T-helper 2 cell treated with Interferon-gamma antibody and Interleukin-4, amounts not matched to agents 100 ng/mL and 5 ng/mL, for 36 hours (primary cell): ENCODE results near the gene LPIN1. TPM values are rescaled to one million over a fixed set of nuclear protein-coding genes. Genes with fewer than 3 reads are reported as not detected.

Experiments used
- intact Hi-C: fragments of 100-400 bp; cut with micrococcal nuclease; formaldehyde crosslinking; loops from one replicate; pipeline ENCODE4 v1.15.1; 2023
- total RNA-seq: library from RNA; stranded (reverse); gene quantifications from 2 replicates; pipeline ENCODE4 v1.2.3, GENCODE V29; 2022

Gene LPIN1
- total RNA-seq, 1 donor from 2014 or later: 62.1 TPM

- intact Hi-C loops: loop anchor here (10.0 kb wide), 2 partner anchors 415 to 745 kb away; partner anchors contain the start of gene ROCK2
Observed at GRCh38 chr2:11759182-11759975, 12.9 kb downstream of the LPIN1 start.

GRCh38 chr2:11761259-11761658, 14.8 kb downstream of the LPIN1 start:
- intact Hi-C loops: no loop called here

GRCh38 chr2:11762031-11762430, 15.6 kb downstream of the LPIN1 start:
- intact Hi-C loops: no loop called here

GRCh38 chr2:11762799-11763461, 16.5 kb downstream of the LPIN1 start:
- intact Hi-C loops: no loop called here

- intact Hi-C loops: no loop called here
Observed at GRCh38 chr2:11764359-11764758, 17.9 kb downstream of the LPIN1 start.

GRCh38 chr2:11764920-11765319, 18.5 kb downstream of the LPIN1 start:
- intact Hi-C loops: no loop called here

- intact Hi-C loops: no loop called here
Observed at GRCh38 chr2:11765501-11765900, 19.1 kb downstream of the LPIN1 start.

GRCh38 chr2:11766016-11766415, 19.6 kb downstream of the LPIN1 start:
- intact Hi-C loops: no loop called here

GRCh38 chr2:11767779-11768178, 21.3 kb downstream of the LPIN1 start:
- intact Hi-C loops: no loop called here

GRCh38 chr2:11768946-11769345, 22.5 kb downstream of the LPIN1 start:
- intact Hi-C loops: no loop called here

- intact Hi-C loops: no loop called here
Observed at GRCh38 chr2:11769516-11769915, 23.1 kb downstream of the LPIN1 start.

GRCh38 chr2:11770531-11771188, 24.2 kb downstream of the LPIN1 start:
- intact Hi-C loops: no loop called here

GRCh38 chr2:11771971-11772615, 25.7 kb downstream of the LPIN1 start:
- intact Hi-C loops: no loop called here

GRCh38 chr2:11773111-11773510, 26.7 kb downstream of the LPIN1 start:
- intact Hi-C loops: no loop called here

GRCh38 chr2:11773747-11774525, 27.5 kb downstream of the LPIN1 start:
- intact Hi-C loops: no loop called here

- intact Hi-C loops: no loop called here
Observed at GRCh38 chr2:11774600-11774999, 28.2 kb downstream of the LPIN1 start.

GRCh38 chr2:11775384-11775783, 29.0 kb downstream of the LPIN1 start:
- intact Hi-C loops: loop anchor here (1.0 to 5.0 kb wide), 4 partner anchors 22 to 942 kb away; partner anchors contain the start of gene LPIN1

- intact Hi-C loops: loop anchor here (5.0 kb wide), 1 partner anchor 300 kb away; no protein-coding TSS in a partner anchor
Observed at GRCh38 chr2:11777066-11777782, 30.8 kb downstream of the LPIN1 start.

- intact Hi-C loops: loop anchor here (5.0 kb wide), 1 partner anchor 301 kb away; no protein-coding TSS in a partner anchor
Observed at GRCh38 chr2:11777886-11778415, 31.5 kb downstream of the LPIN1 start.

GRCh38 chr2:11778416-11778815, 32.0 kb downstream of the LPIN1 start:
- intact Hi-C loops: loop anchor here (5.0 kb wide), 1 partner anchor 301 kb away; no protein-coding TSS in a partner anchor
